WERI-Rb-1 (cell line): Measurements from ENCODE around the gene BFSP1.

Experiments
- DNase-seq: peaks from one replicate; pipeline ENCODE4 v3.0.0-alpha.2; 2020
- H3K27ac ChIP-seq: fragments of 250-450 bp; sonication (Bioruptor Pico); 2 replicates; pipeline ENCODE4 v1.5.1; 2020; ENCODE audit warnings: mild to moderate bottlenecking, moderate library complexity
- H3K27me3 ChIP-seq: fragments of 250-450 bp; sonication (Bioruptor Pico); 2 replicates; pipeline ENCODE4 v1.5.1; 2021; ENCODE audit warnings: mild to moderate bottlenecking, low read depth, moderate library complexity; ENCODE audit not compliant: insufficient read depth, severe bottlenecking
- H3K36me3 ChIP-seq: fragments of 250-450 bp; sonication (Bioruptor Pico); 2 replicates; pipeline ENCODE4 v1.5.1; 2020; ENCODE audit warnings: mild to moderate bottlenecking, moderate library complexity
- H3K4me3 ChIP-seq: 2 replicates; pipeline ENCODE4 v1.5.1; 2011; ENCODE audit warnings: low read depth, mild to moderate bottlenecking, control low read depth, low read length
- H3K9me3 ChIP-seq: fragments of 250-450 bp; sonication (Bioruptor Pico); 2 replicates; pipeline ENCODE4 v1.5.1; 2021; ENCODE audit warnings: mild to moderate bottlenecking, moderate library complexity; ENCODE audit not compliant: severe bottlenecking
- CTCF ChIP-seq: IDR thresholded peaks from 2 replicates; pipeline ENCODE4 v1.5.1; 2011; ENCODE audit warnings: low read depth, mild to moderate bottlenecking, control low read depth, inconsistent platforms, low read length

Gene BFSP1

GRCh38 chr20:17572034-17572638 lies 41.0 kb upstream of the BFSP1 start:
- Histone ChIP-seq H3K9me3 (no peaks in the 10 kb centered on the region), H3K27ac (no peak overlapping the region), H3K27me3 (no peaks in the 10 kb centered on the region), H3K36me3 (peaks cover 4% of the 10 kb centered on the region), H3K4me3 (no peak overlapping the region)
- no peak for DNase-seq
- no peak for TF ChIP-seq CTCF

GRCh38 chr20:17571153-17571527 lies 40.0 kb upstream of the BFSP1 start:
- H3K4me3 ChIP-seq = peak overlapping the region; percentile 96
- peaks cover 4% of the 10 kb centered on the region for H3K36me3 ChIP-seq
- peak overlapping the region; percentile 86; the same call in 1 of the 2 replicates for H3K27ac ChIP-seq
- no peak for TF ChIP-seq CTCF
- H3K9me3 ChIP-seq = no peaks in the 10 kb centered on the region
- DNase-seq = no peak
- H3K27me3 ChIP-seq = no peaks in the 10 kb centered on the region

DNA sequence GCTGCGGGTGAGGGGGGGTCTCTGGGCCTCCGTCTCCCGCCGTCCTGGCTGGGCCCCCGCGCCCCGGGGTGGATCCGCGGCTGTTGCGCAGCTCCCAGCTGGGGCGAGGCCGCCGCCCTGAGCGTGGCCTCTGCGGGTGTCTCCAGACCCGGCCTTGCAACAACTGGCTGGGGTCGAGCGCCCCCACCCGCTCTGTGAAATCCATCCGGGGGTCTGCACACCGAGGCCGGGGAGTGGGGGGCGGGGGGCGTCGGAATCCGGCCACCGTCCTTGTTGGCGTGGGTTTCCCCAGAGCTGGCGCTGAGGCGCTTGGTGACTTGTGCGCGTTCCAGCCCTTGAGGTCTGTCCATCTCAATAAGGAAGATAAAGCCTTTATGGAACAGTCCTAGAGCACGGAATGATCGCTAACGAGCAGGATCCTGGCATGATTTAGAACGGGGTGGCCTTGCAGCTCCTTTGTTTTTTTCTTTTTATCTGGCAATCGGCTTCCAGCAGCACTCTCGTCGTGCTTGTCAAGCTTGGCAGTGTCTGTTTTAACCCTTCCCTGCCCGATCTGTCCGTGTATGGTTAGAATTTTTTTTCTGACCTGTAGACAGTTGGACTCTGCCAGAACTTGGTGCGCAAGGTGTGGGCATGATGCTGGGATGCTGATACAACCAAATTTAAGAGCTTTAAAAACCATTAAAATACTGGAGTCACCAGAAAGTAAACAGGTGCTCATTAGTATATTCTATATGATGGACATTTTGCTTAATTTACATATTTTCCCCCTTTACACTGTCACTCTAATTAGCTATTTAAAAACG lies 39.4 kb upstream of the BFSP1 start:
- H3K27me3 ChIP-seq = no peaks in the 10 kb centered on the region
- peaks cover 4% of the 10 kb centered on the region for H3K36me3 ChIP-seq
- peak; percentile 39 for DNase-seq
- no peak for TF ChIP-seq CTCF
- peak overlapping the region; percentile 96 for H3K4me3 ChIP-seq
- peak overlapping the region; percentile 86 for H3K27ac ChIP-seq
- H3K9me3 ChIP-seq = no peaks in the 10 kb centered on the region

DNA sequence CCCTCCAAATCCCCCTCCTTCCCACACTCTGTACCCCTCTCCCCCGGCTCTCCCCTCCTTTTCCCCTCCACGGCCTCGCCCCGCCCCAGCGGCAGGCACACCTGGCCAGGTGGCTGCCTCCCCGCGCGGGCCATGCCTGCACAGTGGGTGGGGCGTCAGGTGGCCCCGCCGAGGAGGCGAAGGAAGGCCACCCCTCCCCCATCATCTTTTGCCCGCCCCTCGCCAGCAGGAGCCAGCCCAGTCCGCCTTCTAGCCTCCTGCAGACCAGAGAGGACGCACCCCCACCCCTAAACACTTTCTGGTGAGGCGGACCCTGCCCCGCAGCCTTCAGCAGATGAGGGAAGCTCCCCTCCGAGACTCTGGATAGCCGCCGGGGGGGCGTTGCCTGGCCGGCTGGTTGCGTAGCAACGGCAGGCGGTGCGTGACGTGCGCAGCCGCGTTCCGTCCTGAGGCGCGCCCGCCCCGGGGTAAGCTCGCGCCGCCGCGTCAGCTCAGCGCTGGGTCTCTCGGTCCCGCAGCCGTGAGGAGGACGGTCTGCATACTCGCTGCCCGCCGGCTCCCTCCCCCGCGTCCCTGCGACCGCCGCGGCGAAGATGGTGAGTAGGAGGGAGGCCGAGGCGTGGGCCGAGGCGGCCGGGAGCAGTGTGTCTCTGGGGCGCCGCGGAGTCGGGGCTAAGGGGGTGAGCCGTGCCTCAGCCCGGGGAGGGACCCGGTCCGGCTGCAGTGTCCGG lies 38.6 kb upstream of the BFSP1 start, which contains the start of gene DSTN:
TSS of gene DSTN (plus strand) at position 460 of the 731 bp plus-strand sequence. CDS start at position 594, 134 bp downstream.
- H3K9me3 ChIP-seq = no peaks in the 10 kb centered on the region
- peaks cover 4% of the 10 kb centered on the region for H3K36me3 ChIP-seq
- H3K27ac ChIP-seq = peak within 1 kb of the TSS; percentile 86
- no peak for TF ChIP-seq CTCF
- DNase-seq = peak; percentile 94
- no peaks in the 10 kb centered on the region for H3K27me3 ChIP-seq
- H3K4me3 ChIP-seq = peak within 1 kb of the TSS; percentile 96

DNA sequence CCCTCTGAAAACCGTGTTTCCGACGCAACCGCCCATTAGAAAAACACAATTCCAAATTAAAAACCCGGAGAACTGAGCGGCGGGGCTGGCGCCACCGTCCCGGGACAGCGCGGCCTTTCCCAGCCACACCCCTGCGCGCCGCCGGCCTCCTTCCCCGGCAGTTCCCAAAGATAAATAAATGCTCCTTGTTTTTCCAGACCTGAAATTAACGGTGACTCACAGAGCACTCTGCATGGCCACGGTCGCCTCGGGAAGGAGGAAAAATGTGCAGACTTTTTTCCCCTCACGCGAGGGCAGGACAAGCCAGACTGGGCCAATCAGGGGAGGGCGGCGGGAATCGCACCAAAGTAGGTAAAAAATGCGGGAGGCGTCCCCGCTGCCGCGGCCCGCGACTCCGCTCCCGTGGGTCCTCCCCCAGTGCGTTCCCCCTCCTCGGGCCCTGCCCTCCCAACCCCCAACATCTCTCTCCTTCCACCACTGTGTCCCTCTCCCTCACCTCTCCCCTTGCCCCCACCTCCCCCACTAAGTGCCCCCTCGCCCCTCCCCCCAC lies 37.9 kb upstream of the BFSP1 start:
- H3K9me3 ChIP-seq = no peaks in the 10 kb centered on the region
- H3K4me3 ChIP-seq = peak overlapping the region; percentile 96
- peak overlapping the region; percentile 72 for H3K27ac ChIP-seq
- peak; percentile 61 for DNase-seq
- no peak for TF ChIP-seq CTCF
- H3K36me3 ChIP-seq = peaks cover 1% of the 10 kb centered on the region
- no peaks in the 10 kb centered on the region for H3K27me3 ChIP-seq
